Activated CD8-positive, alpha-beta memory T cell treated with anti-CD3 and anti-CD28 coated beads for 36 hours (primary cell): ENCODE measurements around the gene SETBP1. TPM values are rescaled to one million over a fixed set of nuclear protein-coding genes. Genes with fewer than 3 reads are reported as not detected.

Source experiments
- CTCF ChIA-PET: fragments of 350-600 bp; sonication (Branson Sonifier 250); formaldehyde crosslinking; loops from one replicate; lab custom pipeline; 2021; ENCODE audit warnings: antibody characterized with exemption; lab: Charles Lee
- POLR2A ChIA-PET: fragments of 350-600 bp; sonication (Branson Sonifier 250); formaldehyde crosslinking; loops from one replicate; lab custom pipeline; 2021; ENCODE audit warnings: antibody characterized with exemption; lab: Charles Lee
- total RNA-seq, 2 experiments: library from RNA; stranded (reverse); gene quantifications; one replicate each; pipeline ENCODE4 v1.2.3, GENCODE V29; 2021

SETBP1 gene
- total RNA-seq, 2 experiments from 2014 or later: 17.3 to 18.4 TPM

GRCh38 chr18:45109706-45110105 lies 429.0 kb downstream of the SETBP1 start:
- CTCF ChIA-PET: no interaction called here

GRCh38 chr18:45110577-45111501 lies 430.2 kb downstream of the SETBP1 start:
- CTCF ChIA-PET: no interaction called here
- POLR2A ChIA-PET: interaction anchor here (0.6 kb wide), 1 partner anchor 1332 kb away, joined by 6 read pairs; no protein-coding TSS in a partner anchor

More at GRCh38 chr18:45109706-45110105, 429.0 kb downstream of the SETBP1 start:
- POLR2A ChIA-PET: no interaction called here

GRCh38 chr18:45111502-45111848 lies 430.8 kb downstream of the SETBP1 start:
- ChIA-PET CTCF (no interaction called here), POLR2A (interaction anchor here (0.6 kb wide), 1 partner anchor 1332 kb away, joined by 6 read pairs; no protein-coding TSS in a partner anchor)

GRCh38 chr18:45112682-45113081 lies 432.0 kb downstream of the SETBP1 start:
- CTCF ChIA-PET: no interaction called here
- POLR2A ChIA-PET: no interaction called here

GRCh38 chr18:45116116-45116515 lies 435.4 kb downstream of the SETBP1 start:
- ChIA-PET POLR2A (no interaction called here), CTCF (interaction anchor here (0.6 to 1.4 kb wide), 3 partner anchors 15 to 432 kb away, joined by 3 to 8 read pairs (median 4); no protein-coding TSS in a partner anchor)
